ENCODE results near the gene MAJIN. TPM values are rescaled to one million over a fixed set of nuclear protein-coding genes. Genes with fewer than 3 reads are reported as not detected.
"Not testable (repeated sequence)": the region's sequence is repeated elsewhere in the genome, so short reads cannot be mapped to it uniquely, and the experiment has no call there.

MAJIN gene
- total RNA-seq, 1 donor from 2014 or later, result not detected

DNA sequence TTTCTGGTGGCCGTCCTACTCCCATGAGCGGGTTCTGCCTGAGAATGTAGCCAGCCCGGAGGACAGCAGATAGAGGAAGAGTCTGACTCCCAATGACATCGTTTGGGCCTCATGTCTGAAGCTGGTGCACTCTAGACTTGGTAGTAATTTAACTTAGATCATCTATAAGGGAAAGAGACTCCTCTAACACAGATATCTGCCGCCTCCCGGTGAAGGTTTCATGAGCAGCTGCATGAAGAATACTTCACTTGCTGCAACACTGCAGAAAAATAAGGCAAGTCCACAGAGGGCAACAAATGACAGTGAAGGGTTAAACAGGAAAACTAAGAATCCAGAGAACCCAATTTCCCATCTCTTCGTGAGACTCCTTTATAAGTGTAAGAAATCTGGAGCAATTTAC lies 36.1 kb upstream of the MAJIN start:
- Mint-ChIP-seq H3K9me3 (no peaks in the 10 kb centered on the region), H3K4me1 (ENCODE audit: unreplicated experiment) (peaks cover 1% of the 10 kb centered on the region), H3K27me3 (no peaks in the 10 kb centered on the region), H3K4me3 (no peak overlapping the region), H3K27ac (no peak overlapping the region), H3K36me3 (no peaks in the 10 kb centered on the region)
- no peak for DNase-seq (ENCODE audit: extremely low spot score, unreplicated experiment)
- TF ChIP-seq, protein P1, sequence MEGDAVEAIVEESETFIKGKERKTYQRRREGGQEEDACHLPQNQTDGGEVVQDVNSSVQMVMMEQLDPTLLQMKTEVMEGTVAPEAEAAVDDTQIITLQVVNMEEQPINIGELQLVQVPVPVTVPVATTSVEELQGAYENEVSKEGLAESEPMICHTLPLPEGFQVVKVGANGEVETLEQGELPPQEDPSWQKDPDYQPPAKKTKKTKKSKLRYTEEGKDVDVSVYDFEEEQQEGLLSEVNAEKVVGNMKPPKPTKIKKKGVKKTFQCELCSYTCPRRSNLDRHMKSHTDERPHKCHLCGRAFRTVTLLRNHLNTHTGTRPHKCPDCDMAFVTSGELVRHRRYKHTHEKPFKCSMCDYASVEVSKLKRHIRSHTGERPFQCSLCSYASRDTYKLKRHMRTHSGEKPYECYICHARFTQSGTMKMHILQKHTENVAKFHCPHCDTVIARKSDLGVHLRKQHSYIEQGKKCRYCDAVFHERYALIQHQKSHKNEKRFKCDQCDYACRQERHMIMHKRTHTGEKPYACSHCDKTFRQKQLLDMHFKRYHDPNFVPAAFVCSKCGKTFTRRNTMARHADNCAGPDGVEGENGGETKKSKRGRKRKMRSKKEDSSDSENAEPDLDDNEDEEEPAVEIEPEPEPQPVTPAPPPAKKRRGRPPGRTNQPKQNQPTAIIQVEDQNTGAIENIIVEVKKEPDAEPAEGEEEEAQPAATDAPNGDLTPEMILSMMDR (conservative IDR thresholded peaks at IDR 0.05), result no peak

DNA sequence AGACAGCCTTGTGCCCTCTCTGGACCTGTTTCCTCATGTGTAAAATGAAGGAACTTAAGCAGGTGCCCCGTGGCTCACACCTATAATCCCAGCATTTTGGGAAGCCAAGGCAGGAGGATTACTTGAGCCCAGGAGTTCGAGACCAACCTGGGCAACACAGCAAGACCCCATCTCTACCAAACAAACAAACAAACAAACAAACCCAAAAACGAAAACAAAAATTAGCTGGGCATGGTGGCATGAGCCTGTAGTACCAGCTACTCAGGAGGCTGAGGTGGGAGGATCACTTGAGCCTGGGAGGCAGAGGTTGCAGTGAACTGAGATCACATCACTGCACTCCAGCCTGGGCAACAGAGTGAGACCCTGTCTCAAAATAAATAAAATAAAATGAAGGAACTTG lies 32.1 kb upstream of the MAJIN start:
- not testable (repeated sequence) for H3K27me3 Mint-ChIP-seq; DNase-seq (ENCODE audit: extremely low spot score, unreplicated experiment); H3K4me1 Mint-ChIP-seq (ENCODE audit: unreplicated experiment); H3K36me3 Mint-ChIP-seq; H3K9me3 Mint-ChIP-seq; H3K4me3 Mint-ChIP-seq; H3K27ac Mint-ChIP-seq

DNA sequence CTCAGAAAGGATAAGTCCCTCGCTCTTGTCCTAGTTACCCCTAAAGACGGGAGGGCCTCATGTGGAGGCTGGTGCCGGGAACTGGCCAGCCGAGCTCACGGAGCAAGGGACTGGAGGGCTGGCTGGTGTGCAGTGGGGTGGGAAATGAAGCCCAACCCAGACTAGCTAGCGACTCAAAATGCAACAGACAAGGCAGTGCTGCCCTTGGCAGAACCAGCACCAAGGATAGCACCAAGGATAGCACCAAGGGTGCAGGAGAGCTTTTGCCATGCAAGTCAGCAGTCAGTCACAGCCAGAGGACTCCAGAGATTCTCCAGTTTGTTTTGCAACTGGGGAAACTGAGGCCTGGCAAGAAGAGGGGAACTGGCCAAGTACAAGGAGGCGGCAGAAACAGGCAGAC lies 31.4 kb upstream of the MAJIN start:
- Mint-ChIP-seq H3K36me3 (no peaks in the 10 kb centered on the region), H3K4me3 (no peak overlapping the region), H3K27ac (no peak overlapping the region), H3K9me3 (no peaks in the 10 kb centered on the region), H3K4me1 (ENCODE audit: unreplicated experiment) (peaks cover 5% of the 10 kb centered on the region), H3K27me3 (no peaks in the 10 kb centered on the region)
- no peak for DNase-seq (ENCODE audit: extremely low spot score, unreplicated experiment)
- TF ChIP-seq, protein P1 (conservative IDR thresholded peaks at IDR 0.05), result no peak

DNA sequence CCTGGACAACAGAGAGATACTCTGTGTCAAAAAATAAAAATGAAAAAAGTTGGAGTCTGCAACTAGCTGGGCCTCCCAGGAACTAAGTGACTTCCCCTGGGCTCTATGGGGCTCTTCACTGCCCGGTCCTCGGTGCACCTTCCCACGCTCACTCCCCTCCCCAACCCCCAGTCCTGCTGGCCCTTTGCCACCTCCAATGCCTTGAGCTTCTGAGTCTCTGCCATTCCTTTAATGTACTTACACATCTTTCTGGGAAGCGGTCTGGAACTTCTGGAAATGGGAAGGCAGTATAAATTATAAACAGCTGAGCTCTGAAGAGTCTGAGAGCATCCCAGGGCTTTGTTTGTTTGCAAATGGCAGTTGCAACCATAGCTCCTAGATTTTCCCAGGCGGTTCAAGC lies 30.8 kb upstream of the MAJIN start:
- no peak for DNase-seq (ENCODE audit: extremely low spot score, unreplicated experiment)
- no peaks in the 10 kb centered on the region for H3K27me3 Mint-ChIP-seq
- no peak overlapping the region for H3K4me3 Mint-ChIP-seq
- peaks cover 7% of the 10 kb centered on the region for H3K4me1 Mint-ChIP-seq (ENCODE audit: unreplicated experiment)
- H3K9me3 Mint-ChIP-seq, result no peaks in the 10 kb centered on the region
- no peaks in the 10 kb centered on the region for H3K36me3 Mint-ChIP-seq
- TF ChIP-seq, protein P1 (conservative IDR thresholded peaks at IDR 0.05), result no peak
- no peak overlapping the region for H3K27ac Mint-ChIP-seq

DNA sequence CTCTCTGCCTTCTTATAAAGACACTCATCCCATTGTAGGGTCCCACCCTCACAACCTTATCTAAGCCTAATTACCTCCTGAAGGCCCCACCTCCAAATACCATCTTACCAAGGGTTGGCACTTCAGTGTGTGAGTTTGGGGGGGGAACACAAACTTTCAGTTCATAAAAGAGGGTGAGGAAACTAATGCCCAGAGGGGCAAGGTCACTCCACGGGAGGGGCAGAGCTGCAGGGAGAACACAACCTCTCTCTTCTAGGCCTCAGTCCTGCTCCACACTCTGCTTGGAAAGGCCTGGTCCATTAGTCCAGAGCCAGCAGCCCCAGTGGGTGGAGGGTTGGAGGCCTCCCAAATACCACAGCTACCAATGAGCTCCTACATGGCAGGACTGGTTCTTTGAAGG lies 27.6 kb upstream of the MAJIN start:
- TF ChIP-seq, protein P1 (conservative IDR thresholded peaks at IDR 0.05), result no peak
- no peaks in the 10 kb centered on the region for H3K27me3 Mint-ChIP-seq
- H3K9me3 Mint-ChIP-seq, result no peaks in the 10 kb centered on the region
- no peak for DNase-seq (ENCODE audit: extremely low spot score, unreplicated experiment)
- no peak overlapping the region for H3K27ac Mint-ChIP-seq
- no peaks in the 10 kb centered on the region for H3K36me3 Mint-ChIP-seq
- peaks cover 11% of the 10 kb centered on the region for H3K4me1 Mint-ChIP-seq (ENCODE audit: unreplicated experiment)
- H3K4me3 Mint-ChIP-seq, result no peak overlapping the region

DNA sequence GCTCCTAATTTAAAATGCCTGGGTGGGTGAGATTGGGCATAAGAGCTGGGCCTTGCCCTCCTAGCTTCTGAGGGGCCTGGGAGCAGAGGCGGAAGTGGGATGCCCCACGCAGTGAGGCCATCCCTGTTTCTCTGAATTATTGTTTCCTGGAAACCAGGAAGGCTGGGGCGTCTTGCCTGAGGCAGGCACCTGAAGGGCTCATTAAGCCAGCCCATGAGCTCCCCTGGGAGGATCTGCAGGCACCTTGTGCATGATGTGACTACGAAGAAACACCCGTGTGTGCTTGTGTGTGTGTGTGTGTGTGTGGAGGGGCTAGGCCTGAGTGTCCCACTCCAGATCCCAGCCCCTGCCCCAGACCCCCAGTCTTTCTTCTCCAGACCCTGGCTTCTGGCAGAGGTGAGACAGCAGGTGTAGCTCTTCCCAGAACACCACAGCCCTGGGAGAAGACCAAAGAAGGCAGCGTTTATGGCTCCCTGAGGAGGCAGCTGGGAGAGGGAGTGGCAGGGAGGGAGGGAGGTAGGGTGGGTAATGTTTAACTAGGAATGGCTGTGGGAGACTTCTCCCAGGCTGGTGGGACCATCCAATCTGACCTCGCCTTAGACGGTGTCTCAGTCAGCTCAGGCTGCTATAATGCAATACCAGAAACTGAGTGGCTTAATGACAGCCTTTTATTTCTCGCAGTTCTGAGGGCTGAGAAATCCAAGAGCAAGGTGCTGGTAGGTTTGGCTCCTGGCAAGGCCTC lies 27.0 kb upstream of the MAJIN start:
- H3K4me3 Mint-ChIP-seq, result no peak overlapping the region
- TF ChIP-seq, protein P1 (conservative IDR thresholded peaks at IDR 0.05), result no peak
- H3K9me3 Mint-ChIP-seq, result no peaks in the 10 kb centered on the region
- no peaks in the 10 kb centered on the region for H3K36me3 Mint-ChIP-seq
- H3K27me3 Mint-ChIP-seq, result no peaks in the 10 kb centered on the region
- peak overlapping the region; percentile 53 for H3K27ac Mint-ChIP-seq
- no peak for DNase-seq (ENCODE audit: extremely low spot score, unreplicated experiment)
- H3K4me1 Mint-ChIP-seq (ENCODE audit: unreplicated experiment), result peaks cover 11% of the 10 kb centered on the region

Measured in type B pancreatic cell (in vitro differentiated cells).